ENCODE data around the gene MYH16. TPM values are rescaled to one million over a fixed set of nuclear protein-coding genes. Genes with fewer than 3 reads are reported as not detected.
"Not testable (repeated sequence)": the region's sequence is repeated elsewhere in the genome, so short reads cannot be mapped to it uniquely, and the experiment has no call there.

Gene MYH16
- total RNA-seq, 1 donor from 2014 or later: not detected

DNA sequence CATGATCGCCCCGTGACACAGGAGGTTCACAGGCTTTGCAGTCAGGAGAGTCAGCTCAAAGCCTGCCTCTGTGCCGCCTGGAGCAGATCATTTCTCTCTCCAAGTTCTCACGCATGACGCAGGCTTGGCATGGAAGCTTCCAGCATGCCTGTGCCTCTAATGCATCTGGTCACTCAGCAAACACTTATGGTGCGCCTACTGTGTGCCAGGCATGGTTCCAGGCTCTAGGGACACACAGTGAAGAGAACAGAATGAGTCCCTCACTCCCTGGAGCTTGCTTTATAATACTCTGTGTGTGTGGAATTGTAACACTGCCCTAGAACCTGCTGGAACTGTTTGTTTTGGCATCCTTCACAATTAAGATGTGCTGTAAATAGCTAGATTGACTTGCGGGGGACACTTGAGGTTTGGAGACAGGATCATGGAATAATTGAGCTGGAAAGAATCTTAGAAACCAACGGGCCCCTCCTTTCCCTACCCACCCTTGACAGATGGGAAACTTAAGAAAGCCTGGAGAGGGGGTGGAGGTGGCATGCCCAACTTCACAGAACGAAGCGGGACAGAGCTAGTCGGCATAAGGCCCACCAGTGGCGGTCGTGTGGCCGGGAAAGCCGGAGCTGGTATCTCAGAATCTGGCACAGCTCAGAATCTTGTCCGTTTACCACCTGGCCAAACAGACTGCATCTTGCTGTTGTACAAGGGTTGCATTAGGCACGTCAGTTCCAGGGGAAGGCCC lies 4.6 kb upstream of the MYH16 start:
- intact Hi-C loops (cut with micrococcal nuclease): no loop called here
- POLR2A ChIA-PET: no interaction called here
- DNase-seq: no peak

DNA sequence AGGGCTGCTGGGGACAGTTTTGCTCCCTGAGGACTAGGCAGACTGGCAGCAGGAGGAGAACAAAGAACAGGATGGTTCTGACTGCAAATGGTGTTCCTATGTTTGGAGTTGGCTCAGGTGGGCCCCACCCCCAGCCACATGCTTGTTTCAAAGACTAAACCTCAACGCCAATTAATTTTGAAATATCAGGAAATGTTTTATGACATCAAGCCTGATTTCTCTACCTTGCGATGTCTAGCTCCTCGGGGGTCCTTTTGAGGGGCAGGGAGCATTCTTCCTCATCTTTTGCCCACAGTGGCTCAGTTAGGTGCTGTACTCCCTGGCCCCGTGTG lies 4.1 kb upstream of the MYH16 start:
- Mint-ChIP-seq H3K4me3 (no peak overlapping the region), H3K27ac (no peak overlapping the region), H3K36me3 (ENCODE audit: low read depth) (no peaks in the 10 kb centered on the region), H3K4me1 (no peaks in the 10 kb centered on the region), H3K9me3 (peaks cover 2% of the 10 kb centered on the region), H3K27me3 (peaks cover 7% of the 10 kb centered on the region)
- TF ChIP-seq, protein P1, sequence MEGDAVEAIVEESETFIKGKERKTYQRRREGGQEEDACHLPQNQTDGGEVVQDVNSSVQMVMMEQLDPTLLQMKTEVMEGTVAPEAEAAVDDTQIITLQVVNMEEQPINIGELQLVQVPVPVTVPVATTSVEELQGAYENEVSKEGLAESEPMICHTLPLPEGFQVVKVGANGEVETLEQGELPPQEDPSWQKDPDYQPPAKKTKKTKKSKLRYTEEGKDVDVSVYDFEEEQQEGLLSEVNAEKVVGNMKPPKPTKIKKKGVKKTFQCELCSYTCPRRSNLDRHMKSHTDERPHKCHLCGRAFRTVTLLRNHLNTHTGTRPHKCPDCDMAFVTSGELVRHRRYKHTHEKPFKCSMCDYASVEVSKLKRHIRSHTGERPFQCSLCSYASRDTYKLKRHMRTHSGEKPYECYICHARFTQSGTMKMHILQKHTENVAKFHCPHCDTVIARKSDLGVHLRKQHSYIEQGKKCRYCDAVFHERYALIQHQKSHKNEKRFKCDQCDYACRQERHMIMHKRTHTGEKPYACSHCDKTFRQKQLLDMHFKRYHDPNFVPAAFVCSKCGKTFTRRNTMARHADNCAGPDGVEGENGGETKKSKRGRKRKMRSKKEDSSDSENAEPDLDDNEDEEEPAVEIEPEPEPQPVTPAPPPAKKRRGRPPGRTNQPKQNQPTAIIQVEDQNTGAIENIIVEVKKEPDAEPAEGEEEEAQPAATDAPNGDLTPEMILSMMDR (IDR thresholded peaks at IDR 0.05): no peak
- DNase-seq (no peak), ATAC-seq (ENCODE audit: low read depth) (no peak)
- ChIA-PET POLR2A (no interaction called here), CTCF (no interaction called here)
- intact Hi-C loops (cut with micrococcal nuclease): no loop called here

More for the DNA sequence above, 4.6 kb upstream of the MYH16 start:
- no peaks in the 10 kb centered on the region for H3K36me3 Mint-ChIP-seq (ENCODE audit: low read depth)
- CTCF ChIA-PET: no interaction called here
- TF ChIP-seq, protein P1 (IDR thresholded peaks at IDR 0.05): no peak
- H3K27ac Mint-ChIP-seq: no peak overlapping the region
- peaks cover 2% of the 10 kb centered on the region for H3K9me3 Mint-ChIP-seq
- H3K27me3 Mint-ChIP-seq: peaks cover 7% of the 10 kb centered on the region
- no peak overlapping the region for H3K4me3 Mint-ChIP-seq
- no peak for ATAC-seq (ENCODE audit: low read depth)
- no peaks in the 10 kb centered on the region for H3K4me1 Mint-ChIP-seq

DNA sequence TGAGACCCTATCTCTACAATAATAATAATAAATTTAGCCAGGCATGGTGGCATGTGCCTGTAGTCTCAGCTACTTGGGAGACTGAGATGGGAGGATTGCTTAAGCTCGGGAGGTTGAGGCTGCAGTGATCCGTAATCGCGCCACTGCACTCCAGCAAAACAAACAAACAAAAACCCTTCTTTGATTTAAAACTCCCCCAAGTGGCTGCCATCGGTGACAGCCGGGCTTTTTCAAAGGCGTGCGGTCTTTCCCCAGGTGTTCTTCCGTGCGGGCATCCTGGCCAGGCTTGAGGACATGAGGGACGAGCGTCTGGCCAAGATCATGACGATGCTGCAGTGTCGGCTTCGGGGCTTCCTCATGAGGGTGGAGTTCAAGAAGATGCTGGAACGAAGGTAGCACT lies 1.9 kb upstream of the MYH16 start:
- Mint-ChIP-seq H3K27me3 (peaks cover 10% of the 10 kb centered on the region), H3K4me3 (no peak overlapping the region), H3K4me1 (no peaks in the 10 kb centered on the region), H3K36me3 (ENCODE audit: low read depth) (no peaks in the 10 kb centered on the region), H3K9me3 (peaks cover 2% of the 10 kb centered on the region), H3K27ac (no peak overlapping the region)
- ChIA-PET CTCF (no interaction called here), POLR2A (no interaction called here)
- DNase-seq (no peak), ATAC-seq (ENCODE audit: low read depth) (no peak)
- intact Hi-C loops (cut with micrococcal nuclease): no loop called here
- TF ChIP-seq, protein P1 (IDR thresholded peaks at IDR 0.05): no peak

DNA sequence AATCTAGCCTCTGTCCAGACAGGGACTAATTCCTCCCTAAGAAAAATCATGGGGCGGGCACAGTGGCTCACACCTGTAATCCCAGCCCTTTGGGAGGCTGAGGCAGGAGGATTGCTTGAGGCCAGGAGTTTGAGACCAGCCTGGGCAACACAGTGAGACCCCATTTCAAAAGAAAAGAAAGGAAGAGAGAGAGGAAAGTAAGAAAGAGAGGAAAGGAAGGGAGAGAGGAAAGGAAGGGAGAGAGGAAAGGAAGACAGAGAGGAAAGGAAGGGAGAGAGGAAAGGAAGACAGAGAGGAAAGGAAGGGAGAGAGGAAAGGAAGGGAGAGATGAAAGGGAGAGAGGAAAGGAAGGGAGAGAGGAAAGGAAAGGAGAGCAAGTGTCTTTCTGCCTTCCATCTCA lies 922 bp downstream of the MYH16 start:
- H3K9me3 Mint-ChIP-seq; H3K36me3 Mint-ChIP-seq (ENCODE audit: low read depth); POLR2A ChIA-PET; ATAC-seq (ENCODE audit: low read depth); H3K4me1 Mint-ChIP-seq; H3K4me3 Mint-ChIP-seq; CTCF ChIA-PET; intact Hi-C loops (cut with micrococcal nuclease); H3K27me3 Mint-ChIP-seq; DNase-seq; H3K27ac Mint-ChIP-seq: not testable (repeated sequence)

DNA sequence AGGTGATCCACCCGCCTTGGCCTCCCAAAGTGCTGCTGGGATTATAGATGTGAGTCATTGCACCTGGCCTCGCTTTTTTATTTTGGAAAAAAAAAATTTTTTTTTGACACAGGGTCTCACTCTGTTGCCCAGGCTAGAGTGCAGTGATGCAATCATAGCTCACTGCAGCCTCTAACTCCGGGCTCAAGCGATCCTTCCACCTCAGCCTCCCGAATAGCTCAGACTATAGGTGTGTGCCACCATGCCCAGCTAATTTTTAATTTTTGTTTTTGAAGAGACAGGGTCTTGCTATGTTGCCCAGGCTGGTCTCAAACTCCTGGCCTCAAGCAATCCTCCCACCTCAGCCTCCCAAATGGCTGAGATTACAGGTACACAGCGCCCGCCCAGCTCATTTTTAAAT lies 2.3 kb downstream of the MYH16 start:
- H3K36me3 Mint-ChIP-seq (ENCODE audit: low read depth); DNase-seq; ATAC-seq (ENCODE audit: low read depth); H3K4me3 Mint-ChIP-seq; H3K4me1 Mint-ChIP-seq; H3K27ac Mint-ChIP-seq; H3K27me3 Mint-ChIP-seq; H3K9me3 Mint-ChIP-seq; POLR2A ChIA-PET; CTCF ChIA-PET; intact Hi-C loops (cut with micrococcal nuclease): not testable (repeated sequence)

DNA sequence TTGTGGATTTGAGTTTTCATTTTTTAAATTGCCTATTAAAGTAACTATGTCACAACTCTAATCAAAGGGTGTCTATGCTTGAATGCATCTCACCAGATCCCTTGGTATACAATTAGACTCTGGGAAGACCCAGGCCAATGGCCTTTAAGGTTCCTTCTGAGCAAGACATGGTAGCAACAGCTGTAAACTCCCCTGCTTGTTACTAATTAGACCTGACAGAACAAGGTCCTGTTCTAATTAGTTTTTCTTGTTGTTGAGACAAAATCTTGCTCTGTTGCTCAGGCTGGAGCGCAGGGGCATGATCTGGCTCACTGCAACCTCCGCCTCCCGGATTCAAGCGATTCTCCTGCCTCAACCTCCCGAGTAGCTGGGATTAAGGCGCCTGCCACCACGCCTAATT lies 2.9 kb downstream of the MYH16 start:
- intact Hi-C loops (cut with micrococcal nuclease): no loop called here
- DNase-seq: no peak

More for the DNA sequence above, 2.9 kb downstream of the MYH16 start:
- ChIA-PET CTCF (no interaction called here), POLR2A (no interaction called here)
- H3K9me3 Mint-ChIP-seq: no peaks in the 10 kb centered on the region
- no peak overlapping the region for H3K27ac Mint-ChIP-seq
- TF ChIP-seq, protein P1 (IDR thresholded peaks at IDR 0.05): no peak
- H3K36me3 Mint-ChIP-seq (ENCODE audit: low read depth): no peaks in the 10 kb centered on the region
- no peak for ATAC-seq (ENCODE audit: low read depth)
- peaks cover 3% of the 10 kb centered on the region for H3K27me3 Mint-ChIP-seq
- H3K4me1 Mint-ChIP-seq: no peaks in the 10 kb centered on the region
- H3K4me3 Mint-ChIP-seq: no peak overlapping the region
